Epithelial cell of esophagus (primary cell): ENCODE data around the gene APBA1.

Experiments used
- DNase-seq: peaks from one replicate; pipeline ENCODE4 v3.0.0; 2010; ENCODE audit warnings: low read depth
- H3K4me3 ChIP-seq: 2 replicates; pipeline ENCODE4 v1.5.1; 2011; ENCODE audit warnings: mild to moderate bottlenecking, low read length, control low read depth
- CTCF ChIP-seq: IDR thresholded peaks from 2 replicates; pipeline ENCODE4 v1.5.1; 2011; ENCODE audit warnings: low read depth, mild to moderate bottlenecking, low read length, control low read depth, inconsistent platforms; ENCODE audit not compliant: insufficient read depth; ENCODE audit errors: missing control alignments

APBA1 gene

GRCh38 chr9:69696802-69697201, 24.6 kb upstream of the APBA1 start:
- no peak overlapping the region for H3K4me3 ChIP-seq
- no peak for TF ChIP-seq CTCF
- DNase-seq: no peak

- no peak for DNase-seq
- H3K4me3 ChIP-seq: no peak overlapping the region
- TF ChIP-seq CTCF: no peak
Measured at GRCh38 chr9:69689991-69690538, 17.9 kb upstream of the APBA1 start.

GRCh38 chr9:69683927-69684326, 11.8 kb upstream of the APBA1 start:
- no peak overlapping the region for H3K4me3 ChIP-seq
- DNase-seq: no peak
- no peak for TF ChIP-seq CTCF

- H3K4me3 ChIP-seq: no peak overlapping the region
- DNase-seq: peak; percentile 49
- no peak for TF ChIP-seq CTCF
Measured at GRCh38 chr9:69678843-69679538, 6.8 kb upstream of the APBA1 start.

GRCh38 chr9:69677931-69678330, 5.8 kb upstream of the APBA1 start:
- TF ChIP-seq CTCF: no peak
- no peak for DNase-seq

GRCh38 chr9:69675563-69675962, 3.4 kb upstream of the APBA1 start:
- no peak for TF ChIP-seq CTCF
- no peak for DNase-seq
- H3K4me3 ChIP-seq: no peak overlapping the region

More at GRCh38 chr9:69677931-69678330, 5.8 kb upstream of the APBA1 start:
- no peak overlapping the region for H3K4me3 ChIP-seq

- no peak overlapping the region for H3K4me3 ChIP-seq
- DNase-seq: peak; percentile 76
- TF ChIP-seq CTCF: no peak
Measured at GRCh38 chr9:69674716-69675438, 2.7 kb upstream of the APBA1 start.
